Mesenchymal stem cell (in vitro differentiated cells and primary cell): Measurements from ENCODE around the gene NANP.

Source experiments
- DNase-seq: peaks from one replicate; pipeline ENCODE4 v3.0.0-alpha.2; 2013
- H2AFZ ChIP-seq: one replicate; pipeline ENCODE4 v1.6.1; 2013; ENCODE audit warnings: low read depth, mild to moderate bottlenecking, control low read depth, inconsistent platforms, low read length, moderate library complexity
- H2AK5ac ChIP-seq: 2 replicates; pipeline ENCODE4 v1.6.1; 2013; ENCODE audit warnings: low read length, moderate library complexity, mild to moderate bottlenecking, inconsistent platforms; ENCODE audit not compliant: severe bottlenecking
- H2BK120ac ChIP-seq: one replicate; pipeline ENCODE4 v1.6.1; 2013; ENCODE audit warnings: low read depth, mild to moderate bottlenecking, inconsistent platforms, low read length, moderate library complexity
- H2BK12ac ChIP-seq, 2 experiments: one replicate each; pipeline ENCODE4 v1.6.1; 2013; ENCODE audit warnings: inconsistent platforms in 2 of 2, low read length in 2 of 2, mild to moderate bottlenecking in 2 of 2, moderate library complexity in 2 of 2, control low read depth in 1 of 2
- H2BK15ac ChIP-seq: one replicate; pipeline ENCODE4 v1.6.1; 2013; ENCODE audit warnings: mild to moderate bottlenecking, low read depth, inconsistent platforms; ENCODE audit not compliant: poor library complexity, severe bottlenecking
- H2BK5ac ChIP-seq: 2 replicates; pipeline ENCODE4 v1.6.1; 2013; ENCODE audit warnings: low read depth, mild to moderate bottlenecking, low read length, control low read depth, inconsistent platforms; ENCODE audit not compliant: poor library complexity, severe bottlenecking
- H3K14ac ChIP-seq, 2 experiments: one replicate each; pipeline ENCODE4 v1.6.1; 2013; ENCODE audit warnings: inconsistent platforms in 2 of 2, low read length in 2 of 2, control low read depth in 1 of 2, mild to moderate bottlenecking in 1 of 2, moderate library complexity in 1 of 2
- H3K18ac ChIP-seq, 2 experiments: one replicate each; pipeline ENCODE4 v1.6.1; 2013; ENCODE audit warnings: inconsistent platforms in 2 of 2, low read length in 2 of 2, control low read depth in 1 of 2, low read depth in 1 of 2, mild to moderate bottlenecking in 1 of 2
- H3K23ac ChIP-seq, 2 experiments: one replicate each; pipeline ENCODE4 v1.6.1; 2013; ENCODE audit warnings: inconsistent platforms in 2 of 2, low read length in 2 of 2, mild to moderate bottlenecking in 2 of 2, moderate library complexity in 2 of 2, control low read depth in 1 of 2
- H3K27ac ChIP-seq: 2 replicates; pipeline ENCODE4 v1.5.1; 2013; ENCODE audit warnings: mild to moderate bottlenecking, moderate library complexity, low read length, control low read depth, inconsistent platforms; ENCODE audit not compliant: poor library complexity, severe bottlenecking
- H3K27me3 ChIP-seq, 2 experiments: 2 replicates each; pipeline versions ENCODE4 v1.6.1 to v1.7.0; 2013; ENCODE audit warnings: low read length in 2 of 2, mild to moderate bottlenecking in 2 of 2, moderate library complexity in 2 of 2, control low read depth in 1 of 2, inconsistent platforms in 1 of 2; ENCODE audit not compliant: control insufficient read depth in 1 of 2, insufficient read depth in 1 of 2
- H3K36me3 ChIP-seq, 2 experiments: 2 replicates each; pipeline versions ENCODE4 v1.6.1 to v1.7.0; 2013; ENCODE audit warnings: low read length in 2 of 2, control low read depth in 1 of 2, inconsistent platforms in 1 of 2, low read depth in 1 of 2, mild to moderate bottlenecking in 1 of 2; ENCODE audit not compliant: insufficient read depth in 2 of 2, control insufficient read depth in 1 of 2
- H3K4ac ChIP-seq, 2 experiments: one replicate each; pipeline ENCODE4 v1.6.1; 2013; ENCODE audit warnings: inconsistent platforms in 2 of 2, low read length in 2 of 2, mild to moderate bottlenecking in 2 of 2, moderate library complexity in 2 of 2, control low read depth in 1 of 2, low read depth in 1 of 2
- H3K4me1 ChIP-seq: 2 replicates; pipeline ENCODE4 v1.6.1; 2013; ENCODE audit warnings: low read depth, low read length, control low read depth; ENCODE audit not compliant: control insufficient read depth, insufficient read depth
- H3K4me2 ChIP-seq: 2 replicates; pipeline ENCODE4 v1.6.1; 2013; ENCODE audit warnings: low read length, mild to moderate bottlenecking, inconsistent platforms; ENCODE audit not compliant: poor library complexity, severe bottlenecking
- H3K4me3 ChIP-seq, 2 experiments: 2 replicates each; pipeline versions ENCODE4 v1.5.1 to v1.7.0; 2013; ENCODE audit warnings: low read length in 2 of 2, mild to moderate bottlenecking in 2 of 2, control low read depth in 1 of 2, low read depth in 1 of 2; ENCODE audit not compliant: insufficient read depth in 1 of 2
- H3K79me1 ChIP-seq: replicated peaks from 2 replicates; pipeline ENCODE4 v1.6.1; 2013; ENCODE audit warnings: mild to moderate bottlenecking, control low read depth, low read length, inconsistent platforms; ENCODE audit not compliant: poor library complexity, severe bottlenecking
- H3K9ac ChIP-seq: 2 replicates; pipeline ENCODE4 v1.7.0; 2013; ENCODE audit warnings: mild to moderate bottlenecking, low read length, moderate library complexity
- H3K9me3 ChIP-seq: 2 replicates; pipeline ENCODE4 v1.7.0; 2013; ENCODE audit warnings: mild to moderate bottlenecking, low read length; ENCODE audit not compliant: control insufficient read depth
- H4K8ac ChIP-seq: one replicate; pipeline ENCODE4 v1.6.1; 2013; ENCODE audit warnings: inconsistent platforms, mild to moderate bottlenecking, low read length, moderate library complexity
- H4K91ac ChIP-seq: one replicate; pipeline ENCODE4 v1.6.1; 2013; ENCODE audit warnings: mild to moderate bottlenecking, low read length, inconsistent platforms
- whole genome bisulfite sequencing: methylation state at CpG from one replicate; pipeline ENCODE4 v1.1.7; 2013; ENCODE audit warnings: mixed read lengths; 5-methylcytosine and 5-hydroxymethylcytosine counted together

NANP gene

DNA sequence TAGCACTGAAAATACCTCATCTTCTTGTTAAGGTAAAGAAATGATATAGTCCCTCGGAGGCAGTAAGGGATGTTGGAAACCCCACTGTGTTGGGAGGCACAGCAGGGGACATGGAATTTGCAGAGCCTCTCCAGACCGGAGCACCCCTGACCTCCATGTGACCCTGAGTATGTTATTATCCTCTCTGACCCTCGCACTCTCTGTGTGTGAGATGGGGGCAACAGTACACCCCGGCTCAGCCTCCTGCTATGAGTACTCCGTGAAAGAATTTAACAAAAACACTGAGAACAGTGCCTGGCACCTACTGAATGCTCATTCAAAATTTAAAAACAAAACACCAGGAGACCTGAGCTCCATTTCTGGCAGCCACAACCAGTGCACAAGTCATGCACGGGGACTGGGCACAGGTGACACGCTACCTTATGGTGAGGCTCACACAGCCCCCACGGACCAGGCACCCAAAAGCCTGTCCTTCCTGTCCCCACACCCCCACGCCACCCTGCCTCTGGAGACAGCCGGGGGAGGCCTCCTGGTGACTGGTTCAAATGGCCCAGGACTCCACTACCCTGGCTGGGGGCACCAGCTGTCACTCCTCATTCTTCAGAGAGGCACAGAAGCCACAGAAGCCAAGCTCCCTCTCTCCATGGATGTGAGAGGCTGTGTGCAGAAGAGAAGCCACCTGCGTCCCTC is 44.6 kb downstream of the NANP start:
- no peaks in the 10 kb centered on the region for H3K9me3 ChIP-seq
- no peak overlapping the region for H3K14ac ChIP-seq
- peak overlapping the region in 1 of 2 experiments; percentile 43 for H3K18ac ChIP-seq
- peak overlapping the region in 1 of 2 experiments; percentile 16 for H3K4me3 ChIP-seq
- H3K27ac ChIP-seq: peak overlapping the region; percentile 47
- peaks cover 39% of the 10 kb centered on the region for H3K79me1 ChIP-seq
- peak overlapping the region; percentile 58 for H2BK5ac ChIP-seq
- 70% methylated on average over 11 of the region's 11 CpGs for WGBS
- H2BK120ac ChIP-seq: no peak overlapping the region
- H3K23ac ChIP-seq: no peak overlapping the region
- H2AFZ ChIP-seq: no peak overlapping the region
- peak overlapping the region; percentile 6 for H2AK5ac ChIP-seq
- H2BK15ac ChIP-seq: no peak overlapping the region
- peaks cover 12% of the 10 kb centered on the region for H3K4me1 ChIP-seq
- peaks cover 0 to 10% of the 10 kb centered on the region in 2 experiments for H3K36me3 ChIP-seq
- no peak overlapping the region for H3K9ac ChIP-seq
- no peak for DNase-seq
- no peak overlapping the region for H4K91ac ChIP-seq
- H4K8ac ChIP-seq: no peak overlapping the region
- no peaks in the 10 kb centered on the region for H3K27me3 ChIP-seq
- H3K4ac ChIP-seq: no peak overlapping the region
- no peak overlapping the region for H2BK12ac ChIP-seq
- peak overlapping the region; percentile 54 for H3K4me2 ChIP-seq

DNA sequence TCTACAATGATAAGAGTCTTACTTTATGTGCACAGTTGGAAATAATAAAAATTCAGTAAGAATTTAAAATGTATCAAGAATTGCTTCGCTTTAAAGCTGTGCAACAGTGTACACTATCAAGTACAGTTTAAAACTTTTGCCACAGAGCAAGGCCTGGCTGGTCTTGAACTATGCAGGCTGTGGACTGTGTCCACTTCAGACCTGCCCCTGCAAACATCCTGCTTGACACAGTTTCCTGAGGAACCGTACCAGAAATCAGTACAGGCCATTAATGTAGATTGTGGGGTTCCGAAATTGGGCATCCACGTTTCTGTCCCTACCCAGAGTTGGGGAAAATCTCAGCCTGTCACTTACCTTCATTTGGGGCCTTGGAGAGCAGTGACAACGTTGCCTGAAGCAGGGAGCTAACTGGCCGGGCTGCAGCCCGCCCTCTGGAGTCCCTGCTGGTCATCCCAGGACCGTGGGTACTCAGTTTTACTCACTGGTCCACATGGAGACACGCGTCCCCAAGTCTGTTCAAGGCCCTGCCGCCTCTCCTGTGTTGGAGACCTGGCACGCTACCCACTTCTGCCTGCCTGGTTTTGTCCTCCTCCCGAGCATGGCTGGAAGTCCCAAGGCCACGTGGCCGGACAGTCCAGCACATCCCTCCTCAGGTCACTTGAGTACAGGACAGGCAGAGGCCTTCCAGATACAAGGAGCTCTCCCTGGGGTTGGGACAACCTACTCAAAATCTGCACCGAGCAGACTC is 46.9 kb downstream of the NANP start:
- no peak for DNase-seq

DNA sequence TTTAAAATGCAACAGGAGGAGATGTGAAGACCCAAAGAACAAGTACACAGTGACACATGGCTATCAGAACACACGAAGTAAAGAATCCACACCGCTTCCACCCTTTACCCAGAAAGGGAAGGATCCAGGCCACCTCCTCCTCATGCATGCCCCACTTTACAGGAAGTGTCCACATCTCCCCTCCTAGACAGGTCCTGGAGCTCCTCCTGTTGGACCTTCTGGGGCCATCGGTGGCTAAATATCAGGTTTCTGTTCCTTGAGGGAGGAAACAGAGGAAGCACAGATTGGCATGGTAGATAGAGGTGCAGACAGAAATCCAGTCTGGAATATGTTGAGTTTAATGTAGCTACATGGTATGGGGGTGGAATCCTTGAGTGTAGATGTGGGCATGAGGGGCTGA is 49.4 kb downstream of the NANP start:
- Histone ChIP-seq H2BK120ac (no peak overlapping the region), H3K36me3 (peaks cover 0 to 17% of the 10 kb centered on the region in 2 experiments), H3K79me1 (peaks cover 44% of the 10 kb centered on the region), H3K9ac (no peak overlapping the region), H2AFZ (no peak overlapping the region), H3K27ac (no peak overlapping the region), H3K27me3 (no peaks in the 10 kb centered on the region), H3K4me1 (peaks cover 15% of the 10 kb centered on the region), H3K4me2 (no peak overlapping the region), H3K23ac (no peak overlapping the region), H2AK5ac (no peak overlapping the region), H3K14ac (no peak overlapping the region), H3K4ac (no peak overlapping the region), H2BK15ac (no peak overlapping the region), H3K4me3 (no peak overlapping the region), H3K9me3 (no peaks in the 10 kb centered on the region), H4K8ac (no peak overlapping the region), H2BK5ac (no peak overlapping the region), H3K18ac (peak overlapping the region in 1 of 2 experiments; percentile 34), H4K91ac (no peak overlapping the region), H2BK12ac (peak overlapping the region in 1 of 2 experiments; percentile 19)
- peak; percentile 50 for DNase-seq
- WGBS: 88% methylated on average over 3 of the region's 3 CpGs

More for the DNA sequence above, 46.9 kb downstream of the NANP start:
- no peak overlapping the region for H2BK120ac ChIP-seq
- H3K18ac ChIP-seq: no peak overlapping the region
- 96% methylated on average over 15 of the region's 16 CpGs for WGBS
- no peak overlapping the region for H2BK5ac ChIP-seq
- no peak overlapping the region for H2AFZ ChIP-seq
- no peak overlapping the region for H3K4me2 ChIP-seq
- no peak overlapping the region for H3K27ac ChIP-seq
- no peak overlapping the region for H3K14ac ChIP-seq
- H2BK15ac ChIP-seq: no peak overlapping the region
- no peaks in the 10 kb centered on the region for H3K9me3 ChIP-seq
- H3K4me3 ChIP-seq: no peak overlapping the region
- H3K4me1 ChIP-seq: peaks cover 15% of the 10 kb centered on the region
- H4K8ac ChIP-seq: peak overlapping the region; percentile 55
- peaks cover 43% of the 10 kb centered on the region for H3K79me1 ChIP-seq
- no peak overlapping the region for H3K4ac ChIP-seq
- peaks cover 0 to 10% of the 10 kb centered on the region in 2 experiments for H3K36me3 ChIP-seq
- H3K23ac ChIP-seq: no peak overlapping the region
- no peak overlapping the region for H4K91ac ChIP-seq
- H2BK12ac ChIP-seq: no peak overlapping the region
- no peaks in the 10 kb centered on the region for H3K27me3 ChIP-seq
- no peak overlapping the region for H2AK5ac ChIP-seq
- H3K9ac ChIP-seq: no peak overlapping the region
